K562 (cell line): Measurements from ENCODE around the gene EVL. TPM values are rescaled to one million over a fixed set of nuclear protein-coding genes. Genes with fewer than 3 reads are reported as not detected.

Source experiments
- ATAC-seq: fragments of 200-7000 bp; cut with Tn5 transposase; 3 replicates; pipeline ENCODE4 v1.9.1; 2020; ENCODE audit warnings: moderate library complexity
- BruUV-seq: library from RNA; stranded (reverse); fragments of 400-500 nt; replicated peaks from 2 replicates; lab custom pipeline; 2021; lab: Mats Ljungman, UMichigan
- CTCF ChIA-PET: fragments of 300-600 bp; formaldehyde crosslinking; extraction: SDS; loops from one replicate; lab custom pipeline; 2021; ENCODE audit warnings: low intra/inter-chr PET ratio; lab: Yijun Ruan, JAX
- POLR2A ChIA-PET: fragments of 300-600, 350-650 bp; sonication (Branson Sonifier 250); formaldehyde crosslinking; extraction: SDS; loops from one replicate; lab custom pipeline; 2021; ENCODE audit warnings: antibody characterized with exemption, inconsistent platforms; lab: Yijun Ruan, JAX
- DNase-seq, 4 experiments: peaks; one replicate each; pipeline versions ENCODE4 v3.0.0 to v3.0.0-alpha.2; 2011 to 2018; ENCODE audit warnings: low spot score in 3 of 4, mixed read lengths in 3 of 4; ENCODE audit errors: extremely low read depth in 1 of 4
- FAIRE-seq: peaks from 2 replicates; lab custom pipeline; 2011; peaks lifted over from hg19 to GRCh38; lab: Jason Lieb, UNC
- H2AFZ ChIP-seq: 2 replicates; pipeline ENCODE4 v1.6.0; 2011; ENCODE audit warnings: low read depth, low read length, control low read depth, inconsistent platforms
- H3K27ac ChIP-seq: fragments of 200-600 bp; 3 replicates; pipeline ENCODE4 v1.8.0; 2011; ENCODE audit warnings: low read depth, mild to moderate bottlenecking, control low read depth, inconsistent platforms, low read length, moderate library complexity, mixed read lengths; ENCODE audit errors: extremely low read depth
- H3K27me3 ChIP-seq, 2 experiments: fragments of 300-600 bp in 1 of 2; 2 replicates in 1 of 2; 3 replicates in 1 of 2; pipeline versions ENCODE4 v1.6.0 to v1.8.0; 2011; ENCODE audit warnings: inconsistent platforms in 2 of 2, low read length in 2 of 2, mild to moderate bottlenecking in 1 of 2, mixed read lengths in 1 of 2, moderate library complexity in 1 of 2; ENCODE audit not compliant: control insufficient read depth in 2 of 2, insufficient read depth in 2 of 2
- H3K36me3 ChIP-seq: fragments of 300-600 bp; 3 replicates; pipeline ENCODE4 v1.8.0; 2011; ENCODE audit warnings: mild to moderate bottlenecking, low read length, inconsistent platforms; ENCODE audit not compliant: control insufficient read depth, insufficient read depth
- H3K4me1 ChIP-seq, 2 experiments: fragments of 200-600 bp in 1 of 2; replicated peaks in 1 of 2; 2 replicates in 1 of 2; 3 replicates in 1 of 2; pipeline versions ENCODE4 v1.5.1 to v1.8.0; 2011; ENCODE audit warnings: inconsistent platforms in 2 of 2, low read length in 2 of 2, mild to moderate bottlenecking in 1 of 2, mixed read lengths in 1 of 2, moderate library complexity in 1 of 2; ENCODE audit not compliant: control insufficient read depth in 2 of 2, insufficient read depth in 2 of 2
- H3K4me2 ChIP-seq: 2 replicates; pipeline ENCODE4 v1.6.1; 2011; ENCODE audit warnings: low read length, control low read depth, inconsistent platforms, mixed read lengths; ENCODE audit not compliant: insufficient read depth
- H3K4me3 ChIP-seq: fragments of 200-600 bp; sonication (generic), shearing (Covaris generic); 2 replicates; pipeline ENCODE4 v1.5.1; 2016; ENCODE audit warnings: control low read depth, inconsistent platforms
- H3K79me2 ChIP-seq: fragments of 200-600 bp; 3 replicates; pipeline ENCODE4 v1.8.0; 2011; ENCODE audit warnings: low read length, inconsistent platforms; ENCODE audit not compliant: control insufficient read depth, insufficient read depth
- H3K9ac ChIP-seq, 2 experiments: 2 replicates each; pipeline versions ENCODE4 v1.6.0 to v1.6.1; 2011; ENCODE audit warnings: low read depth in 2 of 2, low read length in 2 of 2, control low read depth in 1 of 2, inconsistent platforms in 1 of 2, mild to moderate bottlenecking in 1 of 2, mixed read lengths in 1 of 2; ENCODE audit not compliant: insufficient read depth in 1 of 2
- H3K9me1 ChIP-seq: one replicate; pipeline ENCODE4 v1.6.0; 2011; ENCODE audit warnings: inconsistent platforms, mild to moderate bottlenecking, low read length, moderate library complexity; ENCODE audit not compliant: control insufficient read depth, insufficient read depth
- H3K9me3 ChIP-seq: replicated peaks from 2 replicates; pipeline ENCODE4 v1.5.1; 2011; ENCODE audit warnings: low read depth, low read length, inconsistent platforms; ENCODE audit not compliant: control insufficient read depth, insufficient read depth
- H4K20me1 ChIP-seq: replicated peaks from 2 replicates; pipeline ENCODE4 v1.6.1; 2011; ENCODE audit warnings: low read length, inconsistent platforms, mixed read lengths; ENCODE audit not compliant: control insufficient read depth, insufficient read depth
- NCOA2 ChIP-seq, 2 experiments: fragments of 450-650 bp; IDR thresholded peaks; 2 replicates each; pipeline ENCODE4 v1.6.1; 2018; ENCODE audit warnings: mild to moderate bottlenecking in 2 of 2, moderate library complexity in 1 of 2; ENCODE audit not compliant: partially characterized antibody in 2 of 2
- SREBF2 ChIP-seq: sonication (generic); formaldehyde crosslinking; IDR thresholded peaks from 2 replicates; pipeline ENCODE4 v1.4.0; 2020; ENCODE audit warnings: mild to moderate bottlenecking, missing genetic modification reagents
- VEZF1 ChIP-seq: fragments of 200-800 bp; sonication (Bioruptor generic); IDR thresholded peaks from 2 replicates; pipeline ENCODE4 v1.6.1; 2017; ENCODE audit warnings: missing genetic modification characterization, missing compliant biosample characterization
- ZNF707 ChIP-seq: fragments of 250-450 bp; sonication (Bioruptor Pico); conservative IDR thresholded peaks from 2 replicates; pipeline ENCODE4 v1.8.0; 2022; ENCODE audit warnings: inconsistent platforms, mild to moderate bottlenecking, moderate library complexity
- ZNF766 ChIP-seq: fragments of 200-800 bp; sonication (Bioruptor generic); conservative IDR thresholded peaks from 2 replicates; pipeline ENCODE4 v1.6.1; 2016; ENCODE audit warnings: missing genetic modification characterization, missing compliant biosample characterization
- WGBS: fragments of 100-300 bp; shearing (Covaris generic); methylation state at CpG from one replicate; pipeline ENCODE4 v1.1.6; 2016; ENCODE audit warnings: low coverage, mixed read lengths; ENCODE audit not compliant: insufficient coverage; ENCODE audit errors: missing lambda C conversion rate; 5-methylcytosine and 5-hydroxymethylcytosine counted together
- in situ Hi-C: fragments of 300-500 bp; cut with MboI; formaldehyde crosslinking; loops from 4 replicates; pipeline ENCODE4 v1.15.0; 2018; ENCODE audit warnings: inconsistent platforms, mixed read lengths
- intact Hi-C: fragments of 100-400 bp; cut with micrococcal nuclease; formaldehyde crosslinking; loops from 2 replicates; pipeline ENCODE4 v1.14.2; 2022
- polyA plus RNA-seq, 8 experiments: library from polyadenylated mRNA; depleted of rRNA in 4 of 8; stranded (reverse) in 5 of 8; unstranded in 3 of 8; fragments of >200 nt; fragmentation: Nextera tagmentation in 2 of 8; fragmentation: Illumina TruSeq in 1 of 8; extraction: Ambion mirVana in 2 of 8; extraction: Trizol in 1 of 8; gene quantifications; 2 replicates each; pipeline versions ENCODE4 v1.2.1 to v1.2.3, GENCODE V29; 2011 to 2014; ENCODE audit warnings: inconsistent platforms in 1 of 8, missing spikeins in 1 of 8
- total RNA-seq, 7 experiments: library from RNA; depleted of rRNA in 6 of 7; stranded (reverse); fragments of >200 nt in 6 of 7; fragmentation: Illumina TruSeq in 2 of 7; extraction: Trizol in 2 of 7; gene quantifications; 2 replicates each; pipeline versions ENCODE4 v1.2.1 to v1.2.3, GENCODE V29; 2011 to 2021; ENCODE audit warnings: low replicate concordance in 1 of 7

The EVL gene
- total and polyA plus RNA-seq, 9 of the 15 experiments (the other 6 are each of a cell fraction or from before 2014, with no cell fraction given) = 2.9 to 43.4 (median 23.9) TPM

- FAIRE-seq (no peak), DNase-seq (no peak), ATAC-seq (no peak)
- no peak overlapping the region for H2AFZ ChIP-seq
- TF ChIP-seq SREBF2 (no peak), VEZF1 (CRISPR knock-in tag) (no peak), ZNF766 (CRISPR knock-in tag) (no peak), ZNF707 (CRISPR knock-in tag) (no peak), NCOA2 (IDR thresholded peaks at IDR 0.05; ENCODE audit: partially characterized antibody in 2 of 2) (no peak)
- no peak overlapping the region for H3K4me3 ChIP-seq
- H3K4me2 ChIP-seq = no peak overlapping the region
- H3K27ac ChIP-seq = no peak overlapping the region
- no TSS peak for BruUV-seq
- no peaks in the 10 kb centered on the region for H3K36me3 ChIP-seq
- ChIA-PET POLR2A (interaction anchor here (0.6 kb wide), 1 partner anchor 52 kb away, joined by 3 read pairs; no protein-coding TSS in a partner anchor), CTCF (no interaction called here)
- no peaks in the 10 kb centered on the region for H3K9me1 ChIP-seq
- no peaks in the 10 kb centered on the region for H3K9me3 ChIP-seq
- WGBS = 64% methylated on average over 9 of the region's 14 CpGs
- H3K79me2 ChIP-seq = no peaks in the 10 kb centered on the region
- no peaks in the 10 kb centered on the region for H4K20me1 ChIP-seq
- in situ Hi-C loops (no loop called here), intact Hi-C loops (no loop called here)
- no peaks in the 10 kb centered on the region for H3K27me3 ChIP-seq
- H3K9ac ChIP-seq = peak overlapping the region in 1 of 2 experiments; percentile 17; a peak in 1 of 4 replicates
- peaks cover 0 to 15% of the 10 kb centered on the region in 2 experiments; a peak in 2 of 5 replicates for H3K4me1 ChIP-seq
Measured at GRCh38 chr14:100176811-100177327, 111.6 kb downstream of the EVL start.
